ENCODE measurements around the gene TTC33.

Gene TTC33

DNA sequence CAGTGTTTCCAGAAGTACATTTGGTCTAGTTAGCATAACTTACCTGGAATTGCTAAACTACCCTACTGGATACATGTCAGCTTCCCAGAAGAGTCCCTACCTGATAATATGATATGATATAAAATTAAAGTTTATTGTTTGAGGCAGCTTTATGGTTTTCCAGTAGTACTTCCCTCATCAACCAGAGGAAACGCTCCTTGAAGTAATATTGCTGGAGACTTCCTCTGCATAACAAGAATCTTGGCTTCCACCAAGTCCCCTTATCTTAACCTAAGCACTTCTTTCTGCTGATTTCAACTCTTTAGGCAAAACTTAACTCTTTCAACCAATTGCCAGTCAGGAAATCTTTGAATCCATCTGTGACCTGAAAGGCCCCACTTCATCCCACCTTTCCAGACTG is 290.3 kb downstream of the TTC33 start:
- no peak for DNase-seq

DNA sequence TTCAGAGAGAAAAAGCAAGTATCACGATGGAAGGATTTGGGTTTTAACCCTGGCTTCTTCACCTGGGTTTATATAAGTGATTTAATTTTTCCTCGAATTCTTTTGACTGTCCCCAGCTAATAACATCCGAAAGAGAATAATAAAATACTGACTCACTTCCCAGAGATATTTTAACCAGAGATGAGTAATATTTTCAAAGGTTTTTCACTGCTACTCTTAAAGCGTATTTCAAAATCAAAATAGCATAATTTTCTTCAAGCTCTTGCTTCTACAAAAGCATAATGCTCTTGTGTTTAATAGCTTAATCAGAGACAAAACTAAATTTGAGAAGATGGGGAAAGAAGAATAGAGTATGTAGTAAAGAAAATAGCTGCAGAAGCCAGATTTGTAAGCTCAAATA is 291.2 kb downstream of the TTC33 start:
- DNase-seq, result no peak

All from activated T-cell treated with anti-CD3 and anti-CD28 coated beads, Interleukin-2, amount 50 U/mL, for 1 hour (primary cell).